ENCODE measurements around the gene LIX1L.

The LIX1L gene

DNA sequence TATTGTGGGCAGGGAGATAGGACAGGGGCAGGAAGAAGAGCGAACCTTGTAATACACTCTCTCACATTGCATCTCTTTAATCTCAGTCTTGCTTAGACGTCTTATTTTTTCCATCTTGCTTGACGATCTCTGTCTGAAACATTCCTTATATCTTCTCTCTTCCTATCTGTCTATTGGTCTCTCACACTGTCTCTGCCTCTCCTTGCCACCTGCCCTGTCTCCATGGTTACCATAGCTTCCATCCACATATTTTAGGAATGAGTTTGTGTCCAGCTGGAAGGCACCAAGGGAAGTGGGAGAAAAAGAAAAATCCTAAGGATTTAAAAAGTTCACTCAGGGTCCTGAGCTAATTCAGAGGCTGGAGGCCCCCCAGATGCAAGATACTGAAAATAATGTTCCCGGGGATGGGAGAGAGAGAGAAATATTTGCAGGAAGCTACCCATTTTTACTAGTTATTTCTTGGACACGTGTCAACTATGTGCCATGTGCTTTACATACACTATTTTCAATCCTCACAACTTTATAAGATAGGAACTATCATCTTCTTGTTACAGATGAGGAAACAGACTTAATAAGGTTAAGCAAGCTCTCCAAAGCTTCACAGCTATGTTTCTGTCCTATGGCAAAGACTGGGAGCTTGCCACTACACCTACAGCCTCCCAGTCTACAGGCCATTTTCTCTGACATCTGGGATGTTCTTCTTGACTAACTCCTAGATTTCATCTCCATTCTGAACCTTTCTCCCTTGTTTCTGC lies 5.6 kb upstream of the LIX1L start:
- DNase-seq (ENCODE audit: low read depth in 2 of 2): no peak

DNA sequence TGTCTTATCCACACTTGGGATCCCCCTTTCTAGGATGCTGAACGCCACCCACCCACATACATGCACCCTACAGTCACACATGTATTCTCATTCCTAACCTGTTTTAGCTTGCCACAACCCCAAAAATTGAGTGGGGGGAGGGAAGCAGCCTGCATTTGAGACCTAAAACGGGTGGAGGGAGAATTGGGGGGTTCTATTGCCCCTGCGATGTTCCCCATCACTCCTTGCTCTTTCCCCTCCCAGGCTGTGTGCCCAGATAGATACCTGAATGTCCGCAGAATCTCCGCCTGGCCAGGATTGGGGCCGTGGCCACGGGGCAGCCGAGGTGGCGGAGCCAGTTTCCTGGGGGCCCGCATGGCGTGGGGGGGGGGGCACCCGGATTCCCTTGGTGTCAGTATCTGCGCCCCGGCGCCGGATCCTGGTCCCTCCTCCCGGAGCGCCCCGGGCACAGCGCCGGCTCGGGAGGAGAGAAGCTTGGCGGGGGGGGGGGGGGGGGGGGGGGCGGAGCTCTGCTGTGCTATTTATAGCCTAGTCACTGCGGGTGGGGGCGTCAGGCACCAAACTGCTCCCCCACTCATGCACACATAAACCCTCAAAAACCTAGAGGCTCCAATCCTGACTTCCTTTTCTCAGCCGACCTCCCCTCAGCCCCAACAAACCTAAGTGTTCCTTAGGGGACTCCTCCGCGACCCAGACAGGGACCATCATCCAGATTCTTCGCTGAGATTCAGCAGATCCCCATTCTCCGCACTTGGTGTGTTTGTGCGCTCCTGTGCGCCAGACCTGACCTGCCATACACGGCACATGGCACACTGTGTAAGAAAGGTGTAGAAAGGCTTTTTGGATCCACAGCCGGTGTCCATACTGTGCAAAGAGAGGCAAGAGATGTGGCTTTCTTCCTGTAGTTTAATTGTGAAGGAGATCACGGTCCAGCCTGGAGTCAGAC lies 4.6 kb upstream of the LIX1L start:
- no peak for DNase-seq (ENCODE audit: low read depth in 2 of 2)

DNA sequence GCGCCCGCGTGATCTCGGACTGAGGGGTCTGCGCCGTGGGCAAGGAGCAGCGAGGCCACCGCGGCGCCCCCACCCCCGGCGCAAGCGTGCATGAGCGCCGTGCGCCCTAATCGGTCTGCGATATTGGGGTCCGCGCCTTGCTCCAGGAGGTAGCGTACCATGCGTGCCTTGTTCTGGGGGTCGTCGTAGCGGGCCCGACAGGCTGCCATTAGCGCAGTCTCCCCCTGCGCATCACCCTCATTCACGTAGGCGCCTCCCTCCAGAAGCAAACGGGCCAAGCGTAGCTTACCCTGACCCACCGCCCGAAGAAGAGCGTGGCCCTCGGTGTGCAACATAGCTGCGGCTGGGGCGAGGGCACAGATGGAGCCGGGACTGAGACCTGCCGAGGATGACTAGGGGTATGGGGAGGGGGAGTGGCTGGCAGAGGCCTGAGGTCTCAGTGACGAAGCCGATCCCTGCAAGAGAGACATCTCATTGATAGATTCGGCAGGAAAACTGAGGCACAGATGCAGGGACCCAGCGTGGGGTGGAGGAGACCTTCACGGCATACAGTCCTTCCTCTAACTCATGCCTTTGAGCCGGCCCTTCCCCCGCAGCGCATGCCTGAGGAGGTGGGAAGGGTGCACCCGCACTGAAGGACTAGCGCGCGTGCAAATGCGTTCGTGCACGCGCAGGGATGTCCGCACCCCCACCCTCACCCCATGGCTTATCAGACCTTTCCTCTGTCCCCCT lies 3.8 kb upstream of the LIX1L start:
- DNase-seq (ENCODE audit: low read depth in 2 of 2): no peak

DNA sequence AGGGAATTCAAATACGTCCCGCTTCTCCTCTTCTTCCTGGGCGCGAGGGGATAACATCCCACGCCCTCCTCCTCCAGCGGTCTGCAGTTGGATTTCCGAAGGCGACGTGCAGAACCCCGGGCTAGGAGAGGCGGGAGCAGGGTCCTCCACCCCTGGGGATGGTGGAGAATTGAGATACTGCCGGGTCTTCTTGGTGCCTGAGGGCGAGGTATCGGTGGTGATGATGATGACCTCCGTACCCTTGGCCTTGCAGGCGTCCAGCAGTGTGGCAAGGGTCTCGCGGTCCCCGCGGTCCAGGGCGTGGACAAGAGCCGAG lies 3.2 kb upstream of the LIX1L start:
- DNase-seq (ENCODE audit: low read depth in 2 of 2): no peak

DNA sequence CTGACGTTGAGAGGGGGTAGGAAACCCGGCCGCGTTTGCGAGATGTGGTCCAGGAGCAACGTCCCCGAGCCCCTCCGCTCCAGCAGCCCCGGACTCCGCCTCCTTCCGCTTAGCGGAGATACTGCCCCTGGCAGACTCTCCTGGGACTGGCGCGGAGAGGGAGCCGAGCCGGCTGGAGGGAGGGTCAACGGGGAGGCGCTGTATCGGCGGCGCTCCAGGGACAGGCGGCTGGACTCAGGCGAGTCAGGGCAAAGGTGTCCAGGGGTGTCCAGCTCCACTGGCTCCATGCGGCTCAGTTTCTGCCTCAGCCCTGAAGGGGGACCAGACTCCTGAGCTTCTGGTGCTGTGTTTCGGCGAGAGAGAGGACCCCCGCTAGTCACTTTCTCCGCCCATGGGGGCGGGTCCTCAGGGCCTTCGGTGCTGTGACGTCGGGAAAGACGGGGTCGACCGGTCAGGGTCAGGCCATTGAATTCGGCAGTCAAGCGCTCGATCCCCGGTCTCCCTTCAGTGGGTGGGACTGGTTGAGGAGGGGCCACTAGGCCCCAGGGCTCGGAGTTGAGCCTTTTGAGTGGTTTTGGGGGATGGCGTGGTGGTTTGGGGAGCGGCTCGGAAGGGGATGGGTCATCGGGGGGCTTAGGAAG lies 2.8 kb upstream of the LIX1L start:
- DNase-seq (ENCODE audit: low read depth in 2 of 2): peak in 1 of 2 donors; percentile 31

DNA sequence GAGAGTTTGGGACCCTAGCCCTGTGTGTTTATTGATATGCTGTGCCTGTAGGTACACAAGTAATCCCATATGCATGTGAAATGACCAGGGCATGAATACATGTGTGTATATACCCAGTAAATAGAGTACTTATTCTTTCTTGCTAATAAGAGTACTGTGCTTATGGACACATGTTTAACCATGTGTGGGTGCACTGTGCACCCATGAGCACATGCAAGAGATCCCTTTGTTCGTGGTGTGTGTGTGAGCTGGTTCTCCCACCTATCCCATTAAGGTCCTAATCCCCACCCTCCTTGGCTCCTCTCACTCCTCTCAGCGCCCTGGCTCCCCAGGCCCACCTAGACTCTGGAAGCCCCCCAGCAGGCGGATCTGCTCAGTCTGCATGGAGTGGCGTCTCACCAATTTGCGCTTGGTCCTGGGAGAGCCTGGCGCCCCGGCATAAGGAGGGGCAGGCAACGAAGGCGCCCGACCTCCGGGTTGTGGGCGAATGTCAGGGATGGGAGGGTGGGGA lies 2.2 kb upstream of the LIX1L start:
- no peak for DNase-seq (ENCODE audit: low read depth in 2 of 2)

DNA sequence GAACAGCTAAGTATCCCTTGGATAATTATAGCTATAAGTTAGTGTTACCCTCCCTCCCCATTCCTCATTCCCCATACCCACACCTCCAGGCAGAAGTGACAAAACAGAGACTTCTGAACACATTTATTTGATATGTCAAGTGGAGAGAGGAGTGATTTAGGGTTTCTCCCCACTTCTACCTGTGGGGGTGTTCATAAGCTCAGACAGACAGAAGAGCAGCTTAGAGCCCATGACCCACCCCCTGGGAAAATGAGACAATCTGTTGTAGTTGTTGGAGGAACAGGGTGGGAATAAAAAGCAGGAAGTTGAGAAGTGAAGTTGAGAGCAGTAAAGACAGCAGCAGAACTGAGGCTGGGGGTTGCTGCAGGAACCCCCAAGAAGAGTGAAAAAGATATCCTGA lies 1.5 kb upstream of the LIX1L start:
- DNase-seq (ENCODE audit: low read depth in 2 of 2): no peak

DNA sequence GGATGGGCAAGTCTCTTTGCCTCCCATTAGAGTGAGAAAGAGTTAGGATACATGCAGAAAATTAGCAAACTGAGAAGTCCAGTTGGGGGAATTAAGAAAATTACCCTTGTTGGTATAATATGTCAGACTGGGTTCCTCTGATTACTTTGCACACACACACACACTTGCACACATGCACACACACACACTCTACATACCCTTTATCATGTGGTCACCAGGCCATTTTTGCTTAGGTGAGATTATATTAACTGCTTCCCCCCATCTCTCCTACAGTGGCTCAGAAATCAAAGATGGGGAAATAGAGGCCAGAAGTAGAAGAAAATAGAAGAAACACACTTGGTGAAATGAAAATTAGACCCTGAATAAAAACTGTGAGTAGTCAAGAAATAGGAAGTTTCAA lies 917 bp upstream of the LIX1L start:
- DNase-seq (ENCODE audit: low read depth in 2 of 2): no peak

DNA sequence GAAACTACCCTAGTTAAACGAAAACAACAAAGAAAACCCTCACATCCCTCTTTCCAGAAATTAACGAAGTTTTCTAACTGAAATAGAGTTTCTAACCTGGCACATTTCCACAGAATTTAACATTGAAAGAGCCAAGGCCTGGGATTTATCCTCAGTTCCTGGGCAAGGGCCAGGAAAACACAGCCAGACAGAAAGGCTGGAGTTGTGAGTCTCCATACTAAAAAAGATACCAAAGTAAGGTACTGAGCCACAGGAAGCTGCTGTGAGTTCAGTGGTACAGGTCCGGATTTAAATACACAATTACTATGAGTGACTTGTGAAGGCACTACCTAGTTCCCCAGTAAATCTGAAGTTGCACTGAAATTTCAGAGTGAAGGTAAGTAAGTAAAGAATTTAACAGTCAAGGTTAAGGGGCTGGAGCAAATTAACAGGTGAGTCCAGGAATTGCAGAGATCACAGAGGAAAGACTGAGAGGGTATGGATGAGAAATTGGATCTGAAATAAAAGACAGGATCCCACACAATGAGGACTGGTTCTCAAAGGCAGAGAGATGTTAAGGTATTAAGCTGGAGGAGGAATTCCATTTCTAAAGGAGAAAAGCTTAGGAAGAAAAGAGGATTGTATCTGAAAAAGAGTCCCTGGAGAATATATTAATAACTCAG lies 905 bp downstream of the LIX1L start:
- DNase-seq (ENCODE audit: low read depth in 2 of 2): no peak

DNA sequence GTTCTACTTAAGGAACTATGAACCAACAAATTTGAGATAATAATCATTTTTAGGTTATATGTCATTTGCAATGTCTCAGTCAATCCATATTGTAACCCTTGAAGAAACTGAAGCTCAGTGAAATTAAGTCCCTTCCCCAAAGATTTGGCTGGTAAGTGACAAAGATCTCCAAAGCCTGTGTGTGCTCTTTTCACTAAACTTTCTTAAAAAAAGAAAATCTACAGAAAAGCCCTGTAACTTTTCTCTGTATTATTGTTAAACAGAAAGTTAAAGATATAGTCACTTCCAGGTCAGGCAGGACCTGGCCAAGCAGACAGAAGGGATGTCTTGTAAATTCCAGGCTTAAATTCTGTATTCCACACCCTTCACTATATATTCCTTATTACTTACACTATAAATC lies 1.5 kb downstream of the LIX1L start:
- DNase-seq (ENCODE audit: low read depth in 2 of 2): no peak

DNA sequence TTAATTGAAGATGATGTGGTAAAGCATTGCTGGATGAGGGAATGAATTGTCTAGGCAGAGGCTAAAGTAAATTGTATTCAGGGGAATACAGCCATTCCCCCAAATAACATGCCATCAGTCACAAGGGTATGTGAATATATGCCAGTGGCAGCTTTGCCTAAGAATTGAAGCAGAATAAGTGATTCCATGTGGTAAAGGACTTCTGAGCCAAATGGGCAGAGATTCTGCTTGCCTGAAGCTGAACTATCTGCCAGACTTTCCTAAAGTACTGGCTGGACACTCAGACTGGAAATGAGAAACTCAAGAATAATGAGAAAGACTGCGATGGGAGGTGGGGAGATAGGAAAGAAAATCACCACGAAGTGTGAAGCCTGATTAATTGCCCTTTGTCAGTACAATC lies 2.4 kb downstream of the LIX1L start:
- DNase-seq (ENCODE audit: low read depth in 2 of 2): no peak

DNA sequence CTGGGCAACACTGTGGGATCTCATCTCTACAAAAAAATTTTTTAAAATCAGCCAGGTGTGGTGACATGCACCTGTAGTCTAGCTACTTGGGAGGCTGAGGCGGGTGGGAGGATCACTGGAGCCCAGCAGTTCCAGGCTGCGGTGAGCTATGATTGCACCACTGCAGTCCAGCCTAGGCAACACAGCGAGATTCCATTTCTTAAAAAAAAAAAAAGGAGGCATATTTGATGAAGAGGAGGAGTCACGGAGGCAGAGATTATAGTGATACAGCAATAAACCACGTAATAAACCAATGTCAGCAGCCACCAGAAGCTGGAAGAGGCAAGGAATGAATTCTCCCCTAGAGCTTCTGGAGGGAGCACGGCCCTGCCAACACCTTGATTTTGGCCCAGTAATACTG lies 4.0 kb downstream of the LIX1L start:
- DNase-seq (ENCODE audit: low read depth in 2 of 2): no peak

DNA sequence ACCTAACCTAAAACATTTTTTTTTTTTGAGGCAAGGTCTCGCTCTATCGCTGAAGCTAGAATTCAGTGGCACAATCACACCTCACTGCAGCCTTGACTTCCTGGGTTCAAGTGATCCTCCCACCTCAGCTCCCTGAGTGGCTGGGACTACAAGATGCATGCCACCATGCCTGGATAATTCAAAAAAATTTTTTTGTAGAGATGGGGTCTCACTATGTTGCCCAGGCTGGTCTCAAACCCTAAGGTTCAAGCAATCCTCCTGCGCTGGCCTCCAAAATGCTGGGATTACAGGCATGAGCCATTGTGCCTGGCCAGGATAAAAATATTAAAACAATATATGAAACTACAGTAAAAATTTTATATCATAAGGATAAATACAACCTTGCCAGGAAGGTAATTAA lies 4.9 kb downstream of the LIX1L start:
- no peak for DNase-seq (ENCODE audit: low read depth in 2 of 2)

DNA sequence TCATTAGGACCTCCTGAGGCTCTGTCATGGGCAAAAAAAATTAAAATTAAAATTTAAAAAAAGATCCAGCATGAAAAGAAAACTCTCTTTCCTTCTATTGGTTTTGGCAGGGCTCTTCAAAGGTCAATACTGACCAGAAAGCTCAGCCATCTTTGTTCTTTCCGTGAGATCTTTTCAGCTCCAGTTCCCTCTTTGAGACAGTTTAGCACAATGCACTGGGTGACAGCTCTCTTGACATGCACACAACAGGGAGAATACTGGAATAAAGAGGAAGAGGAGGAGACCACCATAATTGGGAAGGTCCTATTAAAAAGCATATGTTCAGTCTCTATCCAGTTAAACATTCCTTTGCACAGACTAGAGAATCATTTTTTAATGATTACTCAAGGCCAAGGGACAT lies 6.3 kb downstream of the LIX1L start:
- DNase-seq (ENCODE audit: low read depth in 2 of 2): no peak

DNA sequence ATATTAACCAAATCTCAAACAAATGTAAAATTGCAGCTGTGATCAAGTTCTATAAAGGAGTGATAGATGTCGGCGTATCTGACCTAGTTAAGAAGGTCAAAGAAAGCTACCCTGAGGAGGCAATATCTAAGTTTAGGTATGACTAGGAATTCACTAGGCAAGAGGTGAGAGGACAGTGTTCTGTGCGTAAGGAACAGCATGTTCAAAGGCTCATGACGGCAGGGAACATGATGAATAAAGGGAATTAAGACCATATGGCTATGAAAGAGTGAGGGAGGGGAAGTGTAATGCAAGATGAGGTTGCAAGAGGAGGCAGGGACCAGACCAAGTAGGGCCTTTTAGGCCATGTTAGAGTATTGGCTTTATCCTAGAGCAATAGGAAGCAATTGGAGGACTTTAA lies 8.6 kb downstream of the LIX1L start:
- DNase-seq (ENCODE audit: low read depth in 2 of 2): no peak

DNA sequence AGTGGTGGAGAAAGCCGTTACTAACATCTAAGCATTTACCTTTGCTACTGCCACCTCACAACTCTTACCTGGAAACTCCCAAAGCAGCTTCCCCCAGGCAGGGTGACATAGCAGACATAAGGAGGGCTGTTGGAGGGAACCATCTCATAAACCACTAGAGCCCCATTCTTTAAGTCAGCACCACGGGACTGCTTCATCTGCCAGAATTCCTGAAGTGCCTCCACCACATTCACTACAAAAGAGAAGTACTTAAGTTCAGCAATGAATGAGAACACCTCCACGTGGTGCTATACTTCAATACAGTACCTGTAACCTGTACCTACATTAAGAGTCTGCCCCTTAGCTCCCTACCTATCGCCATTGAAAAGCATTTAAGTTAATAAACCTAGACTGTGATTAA lies 10.3 kb downstream of the LIX1L start:
- no peak for DNase-seq (ENCODE audit: low read depth in 2 of 2)

DNA sequence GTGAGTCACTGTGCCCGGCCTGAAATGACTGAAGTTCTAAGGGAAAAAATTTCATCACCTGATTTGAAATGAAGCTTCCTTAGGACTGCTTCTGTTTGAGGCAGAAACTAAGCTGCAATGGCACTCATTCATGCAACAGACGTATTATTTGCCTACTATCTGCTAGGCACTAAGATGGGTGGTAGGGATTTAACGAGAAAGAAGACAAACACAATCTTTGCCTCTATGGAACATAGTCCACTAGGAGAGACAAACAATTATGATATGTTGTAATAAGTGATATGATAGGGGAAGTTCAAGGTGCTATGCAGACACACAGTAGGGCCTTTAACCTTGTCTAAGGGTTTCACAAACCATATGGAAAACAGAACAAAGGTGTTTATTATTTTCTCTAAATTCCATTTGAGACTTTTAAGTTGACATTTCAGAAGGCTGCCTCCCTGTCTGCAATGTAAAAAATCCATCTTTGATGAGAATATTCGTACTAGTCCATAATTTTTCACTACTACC lies 11.3 kb downstream of the LIX1L start:
- DNase-seq (ENCODE audit: low read depth in 2 of 2): no peak

DNA sequence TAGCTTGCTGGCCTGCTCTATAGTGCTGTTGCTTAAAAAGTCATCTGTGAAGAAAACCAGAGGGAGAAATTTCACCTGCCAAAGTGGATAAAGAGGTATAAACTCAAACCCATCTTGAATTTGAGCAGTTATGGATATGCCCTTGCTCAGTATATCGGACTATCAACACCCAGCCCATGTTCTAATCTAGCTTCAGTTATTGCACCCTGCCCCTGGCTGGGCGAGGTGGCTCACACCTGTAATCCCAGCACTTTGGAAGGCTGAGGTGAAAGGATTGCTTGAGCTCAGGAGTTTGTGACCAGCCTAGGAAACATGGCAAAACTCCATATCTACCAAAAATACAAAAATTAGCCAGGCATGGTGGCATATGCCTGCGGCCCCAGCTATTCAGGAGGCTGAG lies 13.3 kb downstream of the LIX1L start:
- DNase-seq (ENCODE audit: low read depth in 2 of 2): no peak

DNA sequence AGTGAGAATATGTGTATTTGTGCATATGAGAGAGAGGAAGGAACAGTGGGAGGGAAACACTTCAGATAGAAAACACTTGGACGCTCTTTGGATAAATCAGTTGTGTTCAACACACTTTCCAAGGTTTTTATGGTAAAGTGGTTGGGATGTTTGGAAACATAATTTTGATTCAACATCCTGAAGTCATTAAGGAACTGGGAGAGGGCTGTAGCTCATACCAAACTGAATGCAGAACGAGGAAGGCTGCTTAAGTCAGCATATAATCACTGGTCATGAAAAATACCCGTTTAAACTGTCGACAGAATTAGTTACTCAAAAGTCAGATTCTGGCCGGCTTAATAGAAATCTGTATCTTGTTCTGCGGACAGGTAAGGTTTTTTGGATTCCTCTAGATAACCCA lies 14.9 kb downstream of the LIX1L start:
- DNase-seq (ENCODE audit: low read depth in 2 of 2): no peak

DNA sequence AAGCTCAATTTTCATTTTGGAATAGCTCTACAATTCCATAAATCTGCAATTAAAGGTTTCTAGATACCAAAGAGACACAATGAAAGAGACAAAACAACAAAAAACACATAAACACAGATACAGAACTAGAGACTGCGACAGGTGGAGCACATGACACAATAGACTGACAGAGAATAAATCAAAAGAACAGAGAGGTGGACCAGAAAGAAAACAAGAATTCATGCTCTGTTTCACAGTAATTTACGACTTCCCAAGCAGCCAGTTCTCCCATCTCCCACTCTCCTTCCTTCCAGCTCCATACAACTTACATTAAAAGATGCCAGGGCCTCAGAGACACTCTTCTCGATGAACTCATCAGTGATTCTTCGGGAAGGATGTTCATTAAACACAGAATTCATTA lies 15.4 kb downstream of the LIX1L start:
- DNase-seq (ENCODE audit: low read depth in 2 of 2): no peak

DNA sequence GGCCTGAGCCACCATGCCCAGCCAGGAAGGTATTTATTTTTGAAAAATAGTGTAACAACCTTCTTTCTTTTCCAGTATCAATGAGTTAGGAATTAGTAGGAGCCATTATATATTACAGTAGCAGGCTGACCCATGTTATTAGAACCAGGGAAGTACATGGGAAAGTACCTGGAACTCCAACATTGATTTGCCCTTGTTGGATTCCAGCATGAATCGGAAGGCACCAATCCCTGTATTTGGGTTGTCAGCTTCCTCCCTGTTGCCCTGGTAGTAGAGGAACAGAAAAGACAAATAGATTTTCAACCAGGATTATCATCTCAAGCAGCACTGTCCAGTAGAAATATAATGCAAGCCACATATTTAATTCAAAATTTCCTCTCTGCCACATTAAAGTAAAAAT lies 20.4 kb downstream of the LIX1L start:
- no peak for DNase-seq (ENCODE audit: low read depth in 2 of 2)

All from stimulated activated CD8-positive, alpha-beta memory T cell treated with anti-CD3 and anti-CD28 coated beads, Interleukin-2, amount 100 ng/mL, for 1 hour (primary cell).